HG02763 (cell line): Measurements from ENCODE around the gene TREM2.
"Not testable (repeated sequence)": the region's sequence is repeated elsewhere in the genome, so short reads cannot be mapped to it uniquely, and the experiment has no call there.

ENCODE experiments used
- ATAC-seq: cut with Tn5 transposase; IDR thresholded peaks from one replicate; pipeline ENCODE4 v1.9.1; 2021; ENCODE audit warnings: mild to moderate bottlenecking, moderate library complexity; ENCODE audit not compliant: unreplicated experiment

TREM2 gene

GRCh38 chr6:41162687-41163418, at the start of gene TREM2:
TSS of gene TREM2 (minus strand) at chr6:41163116. CDS start at chr6:41163082, 34 bp downstream.
- no peak for ATAC-seq

GRCh38 chr6:41209547-41210320, 46.8 kb upstream of the TREM2 start:
- no peak for ATAC-seq

- ATAC-seq: no peak
Measured at GRCh38 chr6:41208439-41209106, 45.7 kb upstream of the TREM2 start.

GRCh38 chr6:41204156-41204555, 41.2 kb upstream of the TREM2 start:
- no peak for ATAC-seq

- no peak for ATAC-seq
Measured at GRCh38 chr6:41201764-41202173, 38.9 kb upstream of the TREM2 start.

- ATAC-seq: no peak
Measured at GRCh38 chr6:41200901-41201763, 38.2 kb upstream of the TREM2 start, which contains the start of gene TREML2. TSS of gene TREML2 (minus strand) at chr6:41201149. CDS start at chr6:41201008, 141 bp downstream.

- ATAC-seq: no peak
Measured at GRCh38 chr6:41200296-41200900, 37.5 kb upstream of the TREM2 start.

- no peak for ATAC-seq
Measured at GRCh38 chr6:41199552-41200246, 36.8 kb upstream of the TREM2 start.

- no peak for ATAC-seq
Measured at GRCh38 chr6:41197234-41197633, 34.3 kb upstream of the TREM2 start.

- no peak for ATAC-seq
Measured at GRCh38 chr6:41194386-41194785, 31.5 kb upstream of the TREM2 start.

GRCh38 chr6:41193884-41194283, 31.0 kb upstream of the TREM2 start:
- no peak for ATAC-seq

GRCh38 chr6:41193171-41193734, 30.3 kb upstream of the TREM2 start:
- no peak for ATAC-seq

- ATAC-seq: no peak
Measured at GRCh38 chr6:41191569-41191968, 28.7 kb upstream of the TREM2 start.

GRCh38 chr6:41190791-41191190, 27.9 kb upstream of the TREM2 start:
- no peak for ATAC-seq

- ATAC-seq: no peak
Measured at GRCh38 chr6:41189967-41190366, 27.1 kb upstream of the TREM2 start.

- ATAC-seq: not testable (repeated sequence)
Measured at GRCh38 chr6:41189046-41189445, 26.1 kb upstream of the TREM2 start.

GRCh38 chr6:41187924-41188886, 25.3 kb upstream of the TREM2 start:
- ATAC-seq: no peak

- ATAC-seq: no peak
Measured at GRCh38 chr6:41186031-41186562, 23.2 kb upstream of the TREM2 start.
